H1 (cell line): ENCODE results near the gene TPT1. TPM values are rescaled to one million over a fixed set of nuclear protein-coding genes. Genes with fewer than 3 reads are reported as not detected.
"Not testable (repeated sequence)": the region's sequence is repeated elsewhere in the genome, so short reads cannot be mapped to it uniquely, and the experiment has no call there.

ENCODE experiments used
- CTCF ChIA-PET: fragments of 300-600 bp; sonication (Branson Sonifier 250); formaldehyde crosslinking; loops from one replicate; lab custom pipeline; 2021; ENCODE audit not compliant: partially characterized antibody; lab: Charles Lee
- POLR2A ChIA-PET: fragments of 300-600 bp; sonication (Branson Sonifier 250); formaldehyde crosslinking; loops from one replicate; lab custom pipeline; 2021; ENCODE audit warnings: inconsistent platforms; ENCODE audit not compliant: partially characterized antibody; lab: Charles Lee
- DNase-seq, 2 experiments: peaks; one replicate each; pipeline versions ENCODE4 v3.0.0 to v3.0.0-alpha.2; 2010 to 2022; ENCODE audit warnings: low spot score in 2 of 2, low read depth in 1 of 2, mixed read lengths in 1 of 2
- FAIRE-seq: peaks from 2 replicates; lab custom pipeline; 2011; peaks lifted over from hg19 to GRCh38; lab: Jason Lieb, UNC
- H2AFZ ChIP-seq: 2 replicates; pipeline ENCODE4 v1.8.1; 2012; ENCODE audit warnings: low read length, inconsistent platforms
- H2AK5ac ChIP-seq: 2 replicates; pipeline ENCODE4 v1.6.1; 2013; ENCODE audit warnings: low read depth, low read length
- H2BK120ac ChIP-seq: replicated peaks from 2 replicates; pipeline ENCODE3; 2013; ENCODE audit warnings: low read depth, low read length, inconsistent platforms
- H2BK12ac ChIP-seq: 2 replicates; pipeline ENCODE4 v1.6.1; 2013; ENCODE audit warnings: low read depth, low read length
- H2BK15ac ChIP-seq: 2 replicates; pipeline ENCODE4 v1.6.1; 2013; ENCODE audit warnings: low read length
- H2BK20ac ChIP-seq: 2 replicates; pipeline ENCODE4 v1.6.1; 2013; ENCODE audit warnings: low read length
- H2BK5ac ChIP-seq: 2 replicates; pipeline ENCODE4 v1.6.1; 2013; ENCODE audit warnings: low read depth, low read length
- H3K14ac ChIP-seq: 2 replicates; pipeline ENCODE4 v1.6.1; 2013; ENCODE audit warnings: inconsistent platforms; ENCODE audit not compliant: insufficient read length
- H3K18ac ChIP-seq: 2 replicates; pipeline ENCODE4 v1.6.1; 2013; ENCODE audit warnings: low read length; ENCODE audit errors: extremely low read depth
- H3K23ac ChIP-seq: 2 replicates; pipeline ENCODE4 v1.6.1; 2013; ENCODE audit warnings: inconsistent platforms; ENCODE audit not compliant: insufficient read length
- H3K23me2 ChIP-seq: 2 replicates; pipeline ENCODE4 v1.6.1; 2013; ENCODE audit warnings: low read depth, low read length
- H3K27ac ChIP-seq: 2 replicates; pipeline ENCODE4 v1.6.1; 2011; ENCODE audit warnings: low read depth, low read length, inconsistent platforms
- H3K27me3 ChIP-seq, 4 experiments: replicated peaks in 1 of 4; 1 replicate in 1 of 4; 2 replicates in 3 of 4; pipeline versions ENCODE4 v1.6.1 to v1.8.1; 2011 to 2013; ENCODE audit warnings: low read length in 3 of 4, mild to moderate bottlenecking in 3 of 4, inconsistent platforms in 2 of 4, mixed read lengths in 2 of 4, moderate library complexity in 1 of 4; ENCODE audit not compliant: control insufficient read depth in 3 of 4, insufficient read depth in 3 of 4; ENCODE audit errors: extremely low read depth in 1 of 4
- H3K36me3 ChIP-seq, 4 experiments: 2 replicates each; pipeline versions ENCODE4 v1.6.1 to v1.8.1; 2011 to 2013; ENCODE audit warnings: mild to moderate bottlenecking in 4 of 4, low read length in 3 of 4, moderate library complexity in 2 of 4, control low read depth in 1 of 4, inconsistent platforms in 1 of 4; ENCODE audit not compliant: insufficient read depth in 4 of 4, control insufficient read depth in 2 of 4
- H3K4ac ChIP-seq: replicated peaks from 2 replicates; pipeline ENCODE3; 2013; ENCODE audit warnings: low read length, low read depth, mixed read lengths, inconsistent platforms; ENCODE audit not compliant: insufficient read length
- H3K4me1 ChIP-seq, 4 experiments: replicated peaks in 1 of 4; 1 replicate in 1 of 4; 2 replicates in 3 of 4; pipeline versions ENCODE4 v1.6.1 to v1.8.1; 2011 to 2013; ENCODE audit warnings: low read length in 3 of 4, inconsistent platforms in 2 of 4, mixed read lengths in 1 of 4; ENCODE audit not compliant: insufficient read depth in 4 of 4, control insufficient read depth in 3 of 4
- H3K4me2 ChIP-seq, 2 experiments: 2 replicates each; pipeline versions ENCODE4 v1.6.1 to v1.8.1; 2011 to 2013; ENCODE audit warnings: low read depth in 2 of 2, low read length in 2 of 2, control low read depth in 1 of 2, inconsistent platforms in 1 of 2, mild to moderate bottlenecking in 1 of 2; ENCODE audit not compliant: insufficient read depth in 1 of 2
- H3K4me3 ChIP-seq, 4 experiments: fragments of 200-600, 300-600 bp in 1 of 4; sonication (generic), shearing (Covaris generic), sonication (Bioruptor Twin) in 1 of 4; 2 replicates each; pipeline versions ENCODE4 v1.5.1 to v1.8.1; 2011 to 2016; ENCODE audit warnings: low read length in 4 of 4, low read depth in 3 of 4, control low read depth in 2 of 4, inconsistent platforms in 2 of 4, mild to moderate bottlenecking in 2 of 4, mixed read lengths in 1 of 4, moderate library complexity in 1 of 4; ENCODE audit not compliant: insufficient read depth in 2 of 4; ENCODE audit errors: extremely low read depth in 1 of 4
- H3K56ac ChIP-seq: replicated peaks from 2 replicates; pipeline ENCODE3; 2013; ENCODE audit warnings: low read depth, mild to moderate bottlenecking, mixed read lengths, low read length, inconsistent platforms; ENCODE audit not compliant: insufficient read length
- H3K79me1 ChIP-seq: 2 replicates; pipeline ENCODE4 v1.6.1; 2013; ENCODE audit warnings: low read depth, low read length, control low read depth
- H3K79me2 ChIP-seq, 2 experiments: 2 replicates each; pipeline versions ENCODE4 v1.6.1 to v1.8.1; 2012 to 2013; ENCODE audit warnings: low read length in 2 of 2, mild to moderate bottlenecking in 2 of 2, inconsistent platforms in 1 of 2; ENCODE audit not compliant: insufficient read depth in 2 of 2, control insufficient read depth in 1 of 2
- H3K9ac ChIP-seq, 4 experiments: replicated peaks in 1 of 4; 1 replicate in 1 of 4; 2 replicates in 3 of 4; pipeline versions ENCODE4 v1.6.1 to v1.8.1; 2011 to 2013; ENCODE audit warnings: low read depth in 3 of 4, low read length in 3 of 4, control low read depth in 2 of 4, mild to moderate bottlenecking in 2 of 4, moderate library complexity in 2 of 4, inconsistent platforms in 1 of 4; ENCODE audit errors: extremely low read depth in 1 of 4
- H3K9me3 ChIP-seq, 2 experiments: 2 replicates each; pipeline versions ENCODE4 v1.6.1 to v1.8.1; 2012 to 2013; ENCODE audit warnings: mild to moderate bottlenecking in 2 of 2, moderate library complexity in 2 of 2, control low read depth in 1 of 2, inconsistent platforms in 1 of 2, low read depth in 1 of 2, low read length in 1 of 2, mixed read lengths in 1 of 2; ENCODE audit not compliant: insufficient read depth in 2 of 2
- H4K20me1 ChIP-seq, 2 experiments: replicated peaks in 1 of 2; 2 replicates each; pipeline versions ENCODE3 to v1.8.1; 2011 to 2013; ENCODE audit warnings: inconsistent platforms in 2 of 2, low read length in 2 of 2, mild to moderate bottlenecking in 1 of 2; ENCODE audit not compliant: insufficient read depth in 2 of 2, control insufficient read depth in 1 of 2
- H4K5ac ChIP-seq: 2 replicates; pipeline ENCODE4 v1.6.1; 2013; ENCODE audit warnings: low read length, low read depth, mixed read lengths, inconsistent platforms; ENCODE audit not compliant: insufficient read length
- H4K8ac ChIP-seq: 2 replicates; pipeline ENCODE4 v1.8.0; 2013; ENCODE audit warnings: mild to moderate bottlenecking, moderate library complexity, low read length, inconsistent platforms; ENCODE audit not compliant: insufficient read depth; ENCODE audit errors: extremely low read depth
- H4K91ac ChIP-seq: replicated peaks from 2 replicates; pipeline ENCODE3; 2013; ENCODE audit warnings: low read length, mixed read lengths, inconsistent platforms; ENCODE audit not compliant: insufficient read length
- WGBS, 2 experiments: shearing (Covaris generic) in 1 of 2; methylation state at CpG; one replicate each; pipeline versions ENCODE4 v1.1.6 to v1.1.7; 2013 to 2015; ENCODE audit warnings: low lambda C conversion rate in 2 of 2, mixed read lengths in 2 of 2, inconsistent platforms in 1 of 2, low coverage in 1 of 2, missing lambda C conversion rate in 1 of 2; ENCODE audit not compliant: insufficient replicate concordance in 2 of 2, insufficient coverage in 1 of 2, insufficient read length in 1 of 2; ENCODE audit errors: extremely low coverage in 1 of 2, missing lambda C conversion rate in 1 of 2; 5-methylcytosine and 5-hydroxymethylcytosine counted together
- polyA plus RNA-seq, 7 experiments: library from polyadenylated mRNA; depleted of rRNA in 3 of 7; stranded (reverse) in 5 of 7; unstranded in 2 of 7; fragments of >200 nt in 5 of 7; fragments of 200-250 nt in 2 of 7; gene quantifications; 1 replicate in 5 of 7; 2 replicates in 1 of 7; 4 replicates in 1 of 7; pipeline versions ENCODE4 v1.2.1 to v1.2.3, GENCODE V29; 2011 to 2013; ENCODE audit warnings: missing spikeins in 2 of 7, mixed read lengths in 2 of 7
- total RNA-seq: library from RNA; stranded (reverse); fragmentation: NEBNext Ultra II Directional; extraction: Animal tissue kit (Norgen Biotek cat#: 25700); gene quantifications from 2 replicates; pipeline ENCODE4 v1.2.1, GENCODE V29; 2021

The TPT1 gene
- total and polyA plus RNA-seq, 2 of the 8 experiments (the other 6 are each of a cell fraction or from before 2014, with no cell fraction given) = 2,245 to 2,279 TPM

DNA sequence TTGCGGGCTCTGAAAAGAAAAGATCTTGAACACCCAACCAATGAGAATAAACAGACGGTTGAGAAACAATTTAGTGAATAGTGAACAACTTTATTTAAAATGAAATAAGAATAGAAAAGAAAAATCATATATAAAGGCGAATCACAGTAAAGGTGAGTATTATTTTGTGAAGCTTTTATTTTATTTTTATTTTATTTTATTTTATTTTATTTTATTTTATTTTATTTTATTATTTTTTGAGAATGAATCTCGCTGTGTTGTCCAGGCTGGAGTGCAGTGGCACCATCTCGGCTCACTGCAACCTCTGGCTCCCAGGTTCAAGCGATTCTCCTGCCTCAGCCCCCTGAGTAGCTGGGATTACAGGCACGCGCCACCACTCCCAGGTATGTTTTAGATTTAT, 3.1 kb upstream of the TPT1 start:
- FAIRE-seq, H3K4me1 ChIP-seq, H4K8ac ChIP-seq, H3K56ac ChIP-seq, H3K23ac ChIP-seq, H3K14ac ChIP-seq, H4K20me1 ChIP-seq, H2BK15ac ChIP-seq, H3K4ac ChIP-seq, H3K4me2 ChIP-seq, H2AFZ ChIP-seq, H3K9me3 ChIP-seq, H3K9ac ChIP-seq, H2BK120ac ChIP-seq, H3K18ac ChIP-seq, H4K5ac ChIP-seq, H3K27me3 ChIP-seq, H2BK20ac ChIP-seq, H3K4me3 ChIP-seq, H3K23me2 ChIP-seq, H3K27ac ChIP-seq, H2BK12ac ChIP-seq, CTCF ChIA-PET, DNase-seq, H2AK5ac ChIP-seq, H2BK5ac ChIP-seq, H3K79me1 ChIP-seq, H4K91ac ChIP-seq: not testable (repeated sequence)
- whole genome bisulfite sequencing, 2 experiments = 97% methylated on average over 8 of the region's 8 CpGs; no CpG with 5 or more reads in 1 of the 2 experiments
- POLR2A ChIA-PET = interaction anchor here (0.9 to 16.2 kb wide), 4 partner anchors 11 to 24 kb away, joined by 3 to 319 read pairs (median 72); no protein-coding TSS in a partner anchor
- Histone ChIP-seq H3K36me3 (peaks cover 10 to 22% (median 13%) of the 10 kb centered on the region in 4 experiments), H3K79me2 (peaks cover 12 to 29% of the 10 kb centered on the region in 2 experiments)

DNA sequence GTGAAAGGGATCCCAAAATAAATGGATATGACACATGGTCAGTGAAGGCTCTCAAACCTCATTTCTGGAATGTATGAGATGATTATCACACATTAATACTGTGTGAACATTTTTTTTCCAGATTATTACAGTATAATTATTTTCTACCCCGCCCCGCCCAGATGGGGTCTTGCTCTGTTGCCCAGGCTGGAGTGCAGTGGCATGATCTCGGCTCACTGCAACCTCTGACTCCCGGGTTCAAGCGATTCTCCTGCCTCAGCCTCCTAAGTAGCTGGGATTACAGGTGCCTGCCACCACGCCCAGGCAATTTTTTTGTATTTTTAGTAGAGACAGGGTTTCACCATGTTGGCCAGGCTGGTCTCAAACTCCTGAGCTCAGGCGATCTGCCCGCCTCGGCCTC, 2.1 kb upstream of the TPT1 start:
- not testable (repeated sequence) for H3K18ac ChIP-seq, H2BK5ac ChIP-seq, H3K27ac ChIP-seq, H3K9me3 ChIP-seq, H4K5ac ChIP-seq, H2BK20ac ChIP-seq, FAIRE-seq, H3K9ac ChIP-seq, H4K91ac ChIP-seq, H3K4me1 ChIP-seq, H3K56ac ChIP-seq, H4K8ac ChIP-seq, H3K23ac ChIP-seq, H2BK12ac ChIP-seq, DNase-seq, H3K27me3 ChIP-seq, H3K4me2 ChIP-seq, H3K4me3 ChIP-seq, H2AFZ ChIP-seq, H3K14ac ChIP-seq, H3K79me1 ChIP-seq, H3K4ac ChIP-seq, H2BK15ac ChIP-seq, H2AK5ac ChIP-seq, H3K23me2 ChIP-seq, H2BK120ac ChIP-seq
- ChIA-PET POLR2A (interaction anchor here (0.9 to 16.2 kb wide), 3 partner anchors 13 to 23 kb away, joined by 3 to 319 read pairs (median 138); no protein-coding TSS in a partner anchor), CTCF (interaction anchor here (0.6 to 1.5 kb wide), 3 partner anchors 8 to 342 kb away, joined by 3 to 4 read pairs (median 3); no protein-coding TSS in a partner anchor)
- peaks cover 12 to 38% of the 10 kb centered on the region in 2 experiments for H3K79me2 ChIP-seq
- peaks cover 19 to 28% (median 23%) of the 10 kb centered on the region in 4 experiments for H3K36me3 ChIP-seq
- WGBS, 2 experiments = 90% methylated on average over 9 of the region's 9 CpGs; no CpG with 5 or more reads in 1 of the 2 experiments
- H4K20me1 ChIP-seq = peaks cover 9 to 14% of the 10 kb centered on the region in 2 experiments
